ENCODE measurements around the gene MAX. TPM values are rescaled to one million over a fixed set of nuclear protein-coding genes. Genes with fewer than 3 reads are reported as not detected.

Gene MAX, protein sequence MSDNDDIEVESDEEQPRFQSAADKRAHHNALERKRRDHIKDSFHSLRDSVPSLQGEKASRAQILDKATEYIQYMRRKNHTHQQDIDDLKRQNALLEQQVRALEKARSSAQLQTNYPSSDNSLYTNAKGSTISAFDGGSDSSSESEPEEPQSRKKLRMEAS
- 37.9 TPM for polyA plus RNA-seq (2013, experiment 1 of 2)
- polyA plus RNA-seq (2013, experiment 2 of 2): 36.7 TPM

DNA sequence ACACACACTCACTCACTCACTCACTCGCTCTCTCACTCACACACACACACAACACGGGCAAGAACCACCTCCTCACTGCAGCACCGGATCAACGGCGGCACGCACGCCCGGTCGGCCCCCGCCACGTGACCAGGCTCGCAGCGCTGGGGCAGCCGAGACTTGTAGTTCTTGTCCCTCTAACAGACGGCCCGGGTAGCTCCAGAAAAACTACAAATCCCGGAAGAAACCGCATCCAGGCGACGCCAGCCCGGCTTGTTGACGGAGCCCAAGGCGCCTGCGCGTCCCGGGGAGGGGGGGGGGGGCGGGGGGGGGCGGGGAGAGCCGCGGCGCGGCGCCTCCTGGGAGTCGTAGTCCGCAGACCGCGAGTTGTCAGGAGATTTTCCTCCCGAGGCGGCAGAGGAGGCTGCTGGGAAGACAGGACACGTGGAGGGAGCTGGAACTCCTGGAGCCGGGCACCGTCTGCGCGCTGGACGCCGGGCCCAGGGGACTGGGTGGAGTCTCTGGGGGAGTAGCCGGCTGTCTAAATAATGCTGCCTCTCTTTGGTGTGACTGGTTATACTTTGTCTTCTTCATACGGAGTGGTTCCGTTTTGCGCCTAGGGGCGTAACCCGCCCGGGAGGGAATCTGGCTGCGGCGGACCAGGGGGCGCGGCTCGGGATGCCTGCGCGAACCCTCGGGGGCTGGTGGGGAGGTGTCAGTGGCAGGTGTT is at the start of gene MAX:
TSS of gene MAX (minus strand) at position 77 of the 709 bp plus-strand sequence. CDS start 178 bp downstream, outside the sequence.
- H2BK15ac ChIP-seq (ENCODE audit: low read length): no peak within 1 kb of the TSS
- H4K8ac ChIP-seq (ENCODE audit: low read depth, low read length): no peak within 1 kb of the TSS
- H3K14ac ChIP-seq (ENCODE audit: low read length): peak within 1 kb of the TSS; percentile 48
- H2BK5ac ChIP-seq (ENCODE audit: low read length): peak within 1 kb of the TSS; percentile 66
- H2AFZ ChIP-seq (ENCODE audit: low read length): peak within 1 kb of the TSS; percentile 98
- H3K27me3 ChIP-seq (ENCODE audit: control insufficient read depth in 3 of 3, insufficient read depth in 3 of 3, low read depth in 1 of 3, low read length in 3 of 3): peaks cover 0 to 2% (median 0%) of the 10 kb centered on the region in 3 experiments
- no peaks in the 10 kb centered on the region for H3K79me1 ChIP-seq (ENCODE audit: low read depth, low read length)
- peaks cover 1 to 21% of the 10 kb centered on the region in 2 donors for H3K36me3 ChIP-seq (replicated peaks in 1 of 2; ENCODE audit: control insufficient read depth in 2 of 2, insufficient read depth in 2 of 2, low read length in 2 of 2)
- peaks cover 3 to 5% of the 10 kb centered on the region in 2 donors for H3K4me1 ChIP-seq (ENCODE audit: control insufficient read depth in 2 of 2, insufficient read depth in 1 of 2, low read depth in 1 of 2, low read length in 2 of 2)
- H3K4ac ChIP-seq (ENCODE audit: low read length): no peak within 1 kb of the TSS
- peak within 1 kb of the TSS; percentile 80 for H3K18ac ChIP-seq (ENCODE audit: low read length)
- H2BK12ac ChIP-seq (ENCODE audit: low read length): no peak within 1 kb of the TSS
- no peak within 1 kb of the TSS for H2AK5ac ChIP-seq (ENCODE audit: low read depth, low read length)
- H4K91ac ChIP-seq (ENCODE audit: low read depth, low read length, poor library complexity): no peak within 1 kb of the TSS
- peak within 1 kb of the TSS; percentile 80 for H3K23ac ChIP-seq (ENCODE audit: low read depth, low read length, poor library complexity)
- peak within 1 kb of the TSS; percentile 85 for H3K4me2 ChIP-seq (ENCODE audit: insufficient read depth, low read length, poor library complexity, severe bottlenecking)
- peak within 1 kb of the TSS; percentile 39 for H3K27ac ChIP-seq (replicated peaks; ENCODE audit: low read length)
- peak within 1 kb of the TSS; percentile 83 to 98 for H3K4me3 ChIP-seq (ENCODE audit: low read length in 2 of 2)
- no peak within 1 kb of the TSS for H2BK120ac ChIP-seq (ENCODE audit: low read depth, low read length)
- H3K9ac ChIP-seq (ENCODE audit: low read depth, low read length, poor library complexity): peak within 1 kb of the TSS; percentile 90
- no CpG with 5 or more reads among the region's 61 CpGs for WGBS, 2 donors (ENCODE audit: extremely low coverage in 2 of 2, insufficient read length in 2 of 2, insufficient replicate concordance in 1 of 2)
- no peaks in the 10 kb centered on the region for H3K9me3 ChIP-seq (replicated peaks in 1 of 2; ENCODE audit: control insufficient read depth in 2 of 2, insufficient read depth in 1 of 2, low read depth in 1 of 2, low read length in 2 of 2)
- DNase-seq (ENCODE audit: low spot score): peak; percentile 96

DNA sequence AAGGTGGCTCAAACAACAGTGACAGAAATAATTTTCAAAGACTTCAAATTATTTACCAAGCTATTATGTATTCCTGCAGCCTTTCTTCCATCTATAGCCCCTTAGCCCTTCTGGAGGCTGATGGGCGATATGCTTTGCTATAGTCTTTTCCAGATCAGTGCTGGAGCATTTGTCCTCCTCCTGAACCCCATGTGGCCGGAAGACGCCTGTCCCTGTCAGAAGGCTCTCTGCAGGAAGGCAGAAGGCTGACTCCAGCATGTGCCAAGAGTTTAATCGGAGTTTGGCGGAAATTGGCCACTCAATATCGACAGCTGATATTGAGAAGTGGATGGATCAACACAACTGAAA is 49.3 kb upstream of the MAX start:
- Histone ChIP-seq H2BK12ac (ENCODE audit: low read length) (no peak overlapping the region), H3K36me3 (replicated peaks in 1 of 2; ENCODE audit: control insufficient read depth in 2 of 2, insufficient read depth in 2 of 2, low read length in 2 of 2) (no peaks in the 10 kb centered on the region), H3K18ac (ENCODE audit: low read length) (no peak overlapping the region), H2AK5ac (ENCODE audit: low read depth, low read length) (no peak overlapping the region), H3K79me1 (ENCODE audit: low read depth, low read length) (no peaks in the 10 kb centered on the region), H3K4me1 (ENCODE audit: control insufficient read depth in 2 of 2, insufficient read depth in 1 of 2, low read depth in 1 of 2, low read length in 2 of 2) (peaks cover 0 to 3% of the 10 kb centered on the region in 2 donors), H3K4me3 (ENCODE audit: low read length in 2 of 2) (no peak overlapping the region), H2BK5ac (ENCODE audit: low read length) (no peak overlapping the region), H2BK120ac (ENCODE audit: low read depth, low read length) (no peak overlapping the region), H2BK15ac (ENCODE audit: low read length) (no peak overlapping the region), H4K91ac (ENCODE audit: low read depth, low read length, poor library complexity) (no peak overlapping the region), H3K14ac (ENCODE audit: low read length) (no peak overlapping the region), H3K27ac (replicated peaks; ENCODE audit: low read length) (no peak overlapping the region), H3K27me3 (ENCODE audit: control insufficient read depth in 3 of 3, insufficient read depth in 3 of 3, low read depth in 1 of 3, low read length in 3 of 3) (no peaks in the 10 kb centered on the region), H3K9ac (ENCODE audit: low read depth, low read length, poor library complexity) (no peak overlapping the region), H3K23ac (ENCODE audit: low read depth, low read length, poor library complexity) (no peak overlapping the region), H3K4ac (ENCODE audit: low read length) (no peak overlapping the region), H2AFZ (ENCODE audit: low read length) (no peak overlapping the region), H3K4me2 (ENCODE audit: insufficient read depth, low read length, poor library complexity, severe bottlenecking) (no peak overlapping the region), H3K9me3 (replicated peaks in 1 of 2; ENCODE audit: control insufficient read depth in 2 of 2, insufficient read depth in 1 of 2, low read depth in 1 of 2, low read length in 2 of 2) (no peaks in the 10 kb centered on the region), H4K8ac (ENCODE audit: low read depth, low read length) (no peak overlapping the region)
- WGBS, 2 donors (ENCODE audit: extremely low coverage in 2 of 2, insufficient read length in 2 of 2, insufficient replicate concordance in 1 of 2): no CpG with 5 or more reads among the region's 6 CpGs
- DNase-seq (ENCODE audit: low spot score): no peak

DNA sequence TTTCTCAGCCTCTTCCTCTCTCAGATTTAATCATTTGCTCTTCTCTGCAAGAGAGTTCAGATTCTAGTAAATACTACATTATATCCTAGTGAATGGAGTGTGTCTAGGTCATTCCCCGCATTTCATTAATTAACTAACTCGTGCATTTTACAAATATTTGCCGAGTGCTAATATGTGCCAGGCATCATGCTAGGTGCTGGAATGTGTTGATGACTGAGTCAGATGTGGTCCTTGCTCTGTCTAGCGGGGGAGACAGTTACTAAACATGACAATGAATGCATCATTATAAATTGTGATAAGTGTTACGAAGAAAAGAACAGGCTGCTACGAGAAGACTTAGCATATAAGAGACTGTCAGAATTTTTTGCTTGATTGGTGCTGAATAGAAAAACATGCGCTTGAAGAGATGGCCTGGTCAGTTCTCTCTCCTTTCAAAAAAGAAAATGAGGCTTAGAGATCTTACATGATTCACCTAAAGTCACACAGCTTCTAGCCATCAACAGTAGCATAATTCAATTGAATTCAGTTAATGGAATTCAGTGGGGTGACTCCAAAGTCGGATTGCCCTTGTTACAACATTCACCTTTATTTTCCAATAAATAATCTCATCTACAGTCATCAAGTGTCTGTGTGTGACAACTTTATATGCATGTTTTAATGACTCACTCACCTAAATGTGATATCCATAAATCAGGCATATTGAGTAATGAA is 48.7 kb upstream of the MAX start:
- whole genome bisulfite sequencing, 2 donors (ENCODE audit: extremely low coverage in 2 of 2, insufficient read length in 2 of 2, insufficient replicate concordance in 1 of 2): no CpG with 5 or more reads among the region's 8 CpGs
- H3K18ac ChIP-seq (ENCODE audit: low read length): no peak overlapping the region
- H2BK12ac ChIP-seq (ENCODE audit: low read length): no peak overlapping the region

DNA sequence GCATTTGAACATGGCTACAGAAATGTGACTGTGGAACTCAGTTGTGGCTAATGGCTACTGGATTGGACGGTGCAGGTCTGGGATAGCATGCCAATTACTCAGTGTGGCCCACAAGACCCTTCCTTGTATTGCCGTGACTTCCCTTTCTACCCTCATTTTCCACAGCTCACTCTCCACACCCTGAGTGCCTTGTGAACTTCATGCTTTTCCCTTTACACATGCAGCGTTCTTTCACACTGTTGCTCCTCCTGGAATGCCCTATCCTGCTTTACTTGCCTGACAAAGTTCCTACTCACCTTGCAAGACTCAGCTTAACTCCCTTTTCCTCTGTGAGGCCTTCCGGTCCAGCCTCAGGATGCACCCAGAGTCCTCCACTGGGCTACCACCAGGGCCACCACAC is 46.8 kb upstream of the MAX start:
- Histone ChIP-seq H3K9me3 (replicated peaks in 1 of 2; ENCODE audit: control insufficient read depth in 2 of 2, insufficient read depth in 1 of 2, low read depth in 1 of 2, low read length in 2 of 2) (no peaks in the 10 kb centered on the region), H2BK12ac (ENCODE audit: low read length) (no peak overlapping the region), H2AFZ (ENCODE audit: low read length) (no peak overlapping the region), H3K4me1 (ENCODE audit: control insufficient read depth in 2 of 2, insufficient read depth in 1 of 2, low read depth in 1 of 2, low read length in 2 of 2) (no peaks in the 10 kb centered on the region), H4K91ac (ENCODE audit: low read depth, low read length, poor library complexity) (no peak overlapping the region), H3K18ac (ENCODE audit: low read length) (no peak overlapping the region), H3K23ac (ENCODE audit: low read depth, low read length, poor library complexity) (no peak overlapping the region), H2BK5ac (ENCODE audit: low read length) (no peak overlapping the region), H2BK120ac (ENCODE audit: low read depth, low read length) (no peak overlapping the region), H3K27me3 (ENCODE audit: control insufficient read depth in 3 of 3, insufficient read depth in 3 of 3, low read depth in 1 of 3, low read length in 3 of 3) (peaks cover 0 to 5% (median 0%) of the 10 kb centered on the region in 3 experiments), H3K4ac (ENCODE audit: low read length) (no peak overlapping the region), H3K4me3 (ENCODE audit: low read length in 2 of 2) (no peak overlapping the region), H3K14ac (ENCODE audit: low read length) (no peak overlapping the region), H3K36me3 (replicated peaks in 1 of 2; ENCODE audit: control insufficient read depth in 2 of 2, insufficient read depth in 2 of 2, low read length in 2 of 2) (no peaks in the 10 kb centered on the region), H4K8ac (ENCODE audit: low read depth, low read length) (no peak overlapping the region), H3K27ac (replicated peaks; ENCODE audit: low read length) (no peak overlapping the region), H2BK15ac (ENCODE audit: low read length) (no peak overlapping the region), H3K4me2 (ENCODE audit: insufficient read depth, low read length, poor library complexity, severe bottlenecking) (no peak overlapping the region), H3K79me1 (ENCODE audit: low read depth, low read length) (no peaks in the 10 kb centered on the region), H3K9ac (ENCODE audit: low read depth, low read length, poor library complexity) (no peak overlapping the region), H2AK5ac (ENCODE audit: low read depth, low read length) (no peak overlapping the region)
- DNase-seq (ENCODE audit: low spot score): no peak
- no CpG with 5 or more reads among the region's 4 CpGs for WGBS, 2 donors (ENCODE audit: extremely low coverage in 2 of 2, insufficient read length in 2 of 2, insufficient replicate concordance in 1 of 2)

More for the DNA sequence above, 48.7 kb upstream of the MAX start:
- no peak overlapping the region for H3K14ac ChIP-seq (ENCODE audit: low read length)
- H2BK15ac ChIP-seq (ENCODE audit: low read length): no peak overlapping the region
- no peaks in the 10 kb centered on the region for H3K27me3 ChIP-seq (ENCODE audit: control insufficient read depth in 3 of 3, insufficient read depth in 3 of 3, low read depth in 1 of 3, low read length in 3 of 3)
- no peak overlapping the region for H3K4ac ChIP-seq (ENCODE audit: low read length)
- no peak overlapping the region for H3K23ac ChIP-seq (ENCODE audit: low read depth, low read length, poor library complexity)
- no peak overlapping the region for H3K4me2 ChIP-seq (ENCODE audit: insufficient read depth, low read length, poor library complexity, severe bottlenecking)
- H3K27ac ChIP-seq (replicated peaks; ENCODE audit: low read length): no peak overlapping the region
- no peak overlapping the region for H3K9ac ChIP-seq (ENCODE audit: low read depth, low read length, poor library complexity)
- no peak overlapping the region for H2BK120ac ChIP-seq (ENCODE audit: low read depth, low read length)
- no peaks in the 10 kb centered on the region for H3K9me3 ChIP-seq (replicated peaks in 1 of 2; ENCODE audit: control insufficient read depth in 2 of 2, insufficient read depth in 1 of 2, low read depth in 1 of 2, low read length in 2 of 2)
- no peak overlapping the region for H2AFZ ChIP-seq (ENCODE audit: low read length)
- H3K79me1 ChIP-seq (ENCODE audit: low read depth, low read length): no peaks in the 10 kb centered on the region
- H3K36me3 ChIP-seq (replicated peaks in 1 of 2; ENCODE audit: control insufficient read depth in 2 of 2, insufficient read depth in 2 of 2, low read length in 2 of 2): no peaks in the 10 kb centered on the region
- no peak overlapping the region for H4K8ac ChIP-seq (ENCODE audit: low read depth, low read length)
- no peaks in the 10 kb centered on the region for H3K4me1 ChIP-seq (ENCODE audit: control insufficient read depth in 2 of 2, insufficient read depth in 1 of 2, low read depth in 1 of 2, low read length in 2 of 2)
- no peak overlapping the region for H2BK5ac ChIP-seq (ENCODE audit: low read length)
- no peak overlapping the region for H3K4me3 ChIP-seq (ENCODE audit: low read length in 2 of 2)
- no peak for DNase-seq (ENCODE audit: low spot score)
- H2AK5ac ChIP-seq (ENCODE audit: low read depth, low read length): no peak overlapping the region
- H4K91ac ChIP-seq (ENCODE audit: low read depth, low read length, poor library complexity): no peak overlapping the region

Data from neuronal stem cell (in vitro differentiated cells).